Posterior vena cava (tissue), 2 donors: Measurements from ENCODE around the gene ABCA3. TPM values are rescaled to one million over a fixed set of nuclear protein-coding genes. Genes with fewer than 3 reads are reported as not detected.
A peak's percentile ranks its signal among the peaks of the same experiment; 100 is the strongest.
"Not testable (repeated sequence)": the region's sequence is repeated elsewhere in the genome, so short reads cannot be mapped to it uniquely, and the experiment has no call there.

ENCODE experiments used
- DNase-seq: peaks from one replicate; pipeline ENCODE4 v3.0.0-alpha.2; 2020; ENCODE audit warnings: low spot score
- intact Hi-C, 2 donors: fragments of 100-400 bp; cut with DNase I; formaldehyde crosslinking; loops; one replicate each; pipeline versions ENCODE4 v1.14.1 to v1.14.2; 2022 to 2023
- total RNA-seq, 2 donors: library from RNA; stranded (reverse); fragmentation: NEBNext Ultra II Directional; extraction: Animal tissue kit (Norgen Biotek cat#: 25700); gene quantifications; one replicate each; pipeline ENCODE4 v1.2.1, GENCODE V29; 2021
- donor health status: DM: yes; HTN: yes; CAD: no.
- donor health status: DM: yes; HTN: yes; CAD: no.

The ABCA3 gene
- total RNA-seq, 2 donors from 2014 or later = 9.6 to 16.6 TPM

- intact Hi-C loops = no loop called here
- DNase-seq = no peak
These were observed 96.7 kb downstream of the ABCA3 start for GRCh38 chr16:2243781-2244180.

- intact Hi-C loops = no loop called here
- no peak for DNase-seq
These were observed 97.4 kb downstream of the ABCA3 start for GRCh38 chr16:2243031-2243528.

GRCh38 chr16:2242598-2242997, 97.9 kb downstream of the ABCA3 start:
- no peak for DNase-seq
- intact Hi-C loops = no loop called here

GRCh38 chr16:2240331-2240730, 100.2 kb downstream of the ABCA3 start:
- DNase-seq, intact Hi-C loops: not testable (repeated sequence)

- no peak for DNase-seq
- intact Hi-C loops = no loop called here
These were observed 101.5 kb downstream of the ABCA3 start for GRCh38 chr16:2238838-2239675.

- no peak for DNase-seq
- intact Hi-C loops = no loop called here
These were observed 102.2 kb downstream of the ABCA3 start for GRCh38 chr16:2238150-2238837.

- DNase-seq = no peak
- intact Hi-C loops = loop anchor here in 1 of 2 donors (2.0 kb wide), 1 partner anchor 421 kb away; no protein-coding TSS in a partner anchor
These were observed 102.9 kb downstream of the ABCA3 start for GRCh38 chr16:2237493-2238149.

GRCh38 chr16:2237102-2237482, 103.4 kb downstream of the ABCA3 start:
- no peak for DNase-seq
- intact Hi-C loops = loop anchor here in 1 of 2 donors (2.0 kb wide), 1 partner anchor 420 kb away; no protein-coding TSS in a partner anchor

GRCh38 chr16:2236337-2237101, 104.0 kb downstream of the ABCA3 start, which contains the start of gene DNASE1L2:
Gene DNASE1L2, plus strand, starts transcription at chr16:2236444. Its CDS starts 373 bp downstream, at chr16:2236817.
- intact Hi-C loops = loop anchor here in 1 of 2 donors (2.0 kb wide), 1 partner anchor 420 kb away; no protein-coding TSS in a partner anchor
- no peak for DNase-seq

- intact Hi-C loops = loop anchor here in 1 of 2 donors (2.0 kb wide), 1 partner anchor 419 kb away; no protein-coding TSS in a partner anchor
- DNase-seq = no peak
These were observed 104.7 kb downstream of the ABCA3 start for GRCh38 chr16:2235695-2236336.

- DNase-seq = no peak
- intact Hi-C loops = no loop called here
These were observed 105.3 kb downstream of the ABCA3 start for GRCh38 chr16:2235234-2235651.

- DNase-seq = no peak
- intact Hi-C loops = no loop called here
These were observed 105.7 kb downstream of the ABCA3 start for GRCh38 chr16:2234813-2235170.

GRCh38 chr16:2233872-2234812, 106.4 kb downstream of the ABCA3 start:
- intact Hi-C loops = no loop called here

GRCh38 chr16:2233046-2233775, 107.3 kb downstream of the ABCA3 start:
- DNase-seq = peak; percentile 79
- intact Hi-C loops = no loop called here

More at GRCh38 chr16:2233872-2234812, 106.4 kb downstream of the ABCA3 start:
- DNase-seq = no peak

GRCh38 chr16:2232094-2232990, 108.2 kb downstream of the ABCA3 start:
- intact Hi-C loops = no loop called here
- DNase-seq = no peak
